GM12872 (cell line): ENCODE results near the gene SH3GL2.

ENCODE experiments used
- TF ChIP-seq, protein P1 (sequence below): IDR thresholded peaks from 3 replicates; pipeline ENCODE4 v1.5.1; 2011; ENCODE audit warnings: low read depth, mild to moderate bottlenecking, low read length, moderate library complexity; ENCODE audit not compliant: insufficient read depth

SH3GL2 gene

GRCh38 chr9:17810728-17811571 is 232.1 kb downstream of the SH3GL2 start:
- TF ChIP-seq, protein P1, sequence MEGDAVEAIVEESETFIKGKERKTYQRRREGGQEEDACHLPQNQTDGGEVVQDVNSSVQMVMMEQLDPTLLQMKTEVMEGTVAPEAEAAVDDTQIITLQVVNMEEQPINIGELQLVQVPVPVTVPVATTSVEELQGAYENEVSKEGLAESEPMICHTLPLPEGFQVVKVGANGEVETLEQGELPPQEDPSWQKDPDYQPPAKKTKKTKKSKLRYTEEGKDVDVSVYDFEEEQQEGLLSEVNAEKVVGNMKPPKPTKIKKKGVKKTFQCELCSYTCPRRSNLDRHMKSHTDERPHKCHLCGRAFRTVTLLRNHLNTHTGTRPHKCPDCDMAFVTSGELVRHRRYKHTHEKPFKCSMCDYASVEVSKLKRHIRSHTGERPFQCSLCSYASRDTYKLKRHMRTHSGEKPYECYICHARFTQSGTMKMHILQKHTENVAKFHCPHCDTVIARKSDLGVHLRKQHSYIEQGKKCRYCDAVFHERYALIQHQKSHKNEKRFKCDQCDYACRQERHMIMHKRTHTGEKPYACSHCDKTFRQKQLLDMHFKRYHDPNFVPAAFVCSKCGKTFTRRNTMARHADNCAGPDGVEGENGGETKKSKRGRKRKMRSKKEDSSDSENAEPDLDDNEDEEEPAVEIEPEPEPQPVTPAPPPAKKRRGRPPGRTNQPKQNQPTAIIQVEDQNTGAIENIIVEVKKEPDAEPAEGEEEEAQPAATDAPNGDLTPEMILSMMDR = peak; percentile 69; the same call in 2 of the 3 replicates

DNA sequence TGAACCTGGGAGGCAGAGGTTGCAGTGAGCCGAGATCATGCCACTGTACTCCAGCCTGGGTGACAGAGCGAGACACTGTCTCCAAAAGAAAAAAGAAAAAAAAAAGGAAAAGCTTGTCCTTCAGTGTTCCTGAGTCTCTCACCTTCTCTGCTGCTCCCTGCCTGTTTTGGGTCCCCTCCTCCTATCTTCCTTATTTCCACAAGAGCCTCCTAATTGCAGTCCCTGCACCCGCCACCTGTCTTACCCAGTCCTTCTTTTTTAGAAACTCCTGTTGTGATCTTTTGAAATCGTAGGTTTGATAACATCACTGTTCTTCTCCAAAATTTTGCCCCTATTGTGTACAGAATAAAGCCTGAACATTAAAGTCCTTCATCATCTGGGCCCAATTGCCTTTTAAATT is 234.9 kb downstream of the SH3GL2 start:
- TF ChIP-seq, protein P1 = no peak

GRCh38 chr9:17816431-17817027 is 237.7 kb downstream of the SH3GL2 start:
- TF ChIP-seq, protein P1 = no peak

- TF ChIP-seq, protein P1 = no peak
These were observed 245.3 kb downstream of the SH3GL2 start for GRCh38 chr9:17824191-17824590.

DNA sequence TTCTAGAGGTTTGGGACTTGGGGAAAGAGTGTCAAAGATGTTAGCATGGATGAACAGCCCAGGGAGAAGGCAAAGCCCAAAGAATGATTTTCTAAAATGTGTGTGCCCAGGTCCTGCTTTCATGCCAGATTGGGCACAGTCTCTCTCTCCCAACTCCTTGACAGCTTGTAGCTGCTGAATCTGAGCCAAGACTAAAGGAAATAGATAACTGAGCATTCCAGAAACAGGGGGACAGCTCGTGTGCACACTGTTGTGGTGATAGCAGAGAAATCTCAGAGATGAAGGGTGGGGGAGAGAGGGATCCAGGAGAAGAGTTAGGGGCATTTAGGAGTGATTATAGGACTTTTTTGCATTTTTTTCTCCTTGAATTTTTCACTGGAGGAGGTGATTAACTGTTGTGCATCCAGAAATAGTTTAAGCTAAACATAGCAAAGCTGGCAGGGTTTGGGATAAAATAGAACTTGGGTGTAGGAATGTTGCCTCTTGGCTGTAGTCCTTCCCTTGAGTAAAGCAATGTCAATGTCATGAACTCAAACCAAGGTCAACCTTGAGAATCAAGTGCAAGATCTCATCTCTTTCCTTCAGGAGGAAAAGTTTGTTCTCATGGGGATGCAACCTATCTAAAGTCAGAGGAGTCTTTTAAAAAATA is 245.9 kb downstream of the SH3GL2 start:
- TF ChIP-seq, protein P1 = no peak

GRCh38 chr9:17825265-17825659 is 246.4 kb downstream of the SH3GL2 start:
- TF ChIP-seq, protein P1 = no peak

- TF ChIP-seq, protein P1 = no peak
These were observed 250.2 kb downstream of the SH3GL2 start for GRCh38 chr9:17829064-17829463.
